Effector CD4-positive, alpha-beta T cell (primary cell): ENCODE results near the gene C16orf89.
"Not testable (repeated sequence)": the region's sequence is repeated elsewhere in the genome, so short reads cannot be mapped to it uniquely, and the experiment has no call there.

Experiments
- DNase-seq: peaks from one replicate; pipeline ENCODE4 v3.0.0-alpha.2; 2020

The C16orf89 gene

GRCh38 chr16:5059386-5060072 lies 6.2 kb downstream of the C16orf89 start:
- DNase-seq = no peak

- no peak for DNase-seq
Measured at GRCh38 chr16:5058476-5058875, 7.3 kb downstream of the C16orf89 start.

- DNase-seq = peak; percentile 16
Measured at GRCh38 chr16:5056352-5056751, 9.4 kb downstream of the C16orf89 start.

GRCh38 chr16:5054876-5055865 lies 10.6 kb downstream of the C16orf89 start:
- DNase-seq = no peak

GRCh38 chr16:5046914-5047313 lies 18.8 kb downstream of the C16orf89 start:
- DNase-seq = no peak

GRCh38 chr16:5045499-5046115 lies 20.1 kb downstream of the C16orf89 start:
- no peak for DNase-seq

- not testable (repeated sequence) for DNase-seq
Measured at GRCh38 chr16:5044581-5044980, 21.2 kb downstream of the C16orf89 start.

GRCh38 chr16:5044011-5044540 lies 21.7 kb downstream of the C16orf89 start:
- no peak for DNase-seq

- no peak for DNase-seq
Measured at GRCh38 chr16:5042574-5043171, 23.1 kb downstream of the C16orf89 start.

GRCh38 chr16:5041600-5042133 lies 24.1 kb downstream of the C16orf89 start:
- no peak for DNase-seq

- DNase-seq = no peak
Measured at GRCh38 chr16:5040451-5040850, 25.3 kb downstream of the C16orf89 start.

- no peak for DNase-seq
Measured at GRCh38 chr16:5036228-5037156, 29.3 kb downstream of the C16orf89 start.

GRCh38 chr16:5035909-5036227 lies 29.9 kb downstream of the C16orf89 start:
- DNase-seq = no peak

- DNase-seq = no peak
Measured at GRCh38 chr16:5034167-5034523, 31.6 kb downstream of the C16orf89 start.

- DNase-seq = peak; percentile 80
Measured at GRCh38 chr16:5033256-5034166, 32.2 kb downstream of the C16orf89 start, which contains the start of gene NAGPA. NAGPA (minus strand) TSS chr16:5033935; CDS start chr16:5033914, 21 bp downstream.

- no peak for DNase-seq
Measured at GRCh38 chr16:5032748-5033167, 33.0 kb downstream of the C16orf89 start.

- no peak for DNase-seq
Measured at GRCh38 chr16:5031601-5032000, 34.2 kb downstream of the C16orf89 start.

GRCh38 chr16:5030251-5030870 lies 35.4 kb downstream of the C16orf89 start:
- DNase-seq = no peak

GRCh38 chr16:5028950-5029475 lies 36.7 kb downstream of the C16orf89 start:
- DNase-seq = no peak
